KMS-11 (cell line): Measurements from ENCODE around the gene SUCNR1.
"Not testable (repeated sequence)": the region's sequence is repeated elsewhere in the genome, so short reads cannot be mapped to it uniquely, and the experiment has no call there.

Experiments used
- H2AFZ ChIP-seq: fragments of 200-600 bp; sonication (generic); 2 replicates; pipeline ENCODE4 v1.6.1; 2016; ENCODE audit warnings: antibody characterized with exemption, mixed run types, low read depth
- H3K27ac ChIP-seq: fragments of 200-600 bp; sonication (generic); 2 replicates; pipeline ENCODE4 v1.6.1; 2016; ENCODE audit warnings: mild to moderate bottlenecking, mixed run types
- H3K27me3 ChIP-seq: fragments of 200-600 bp; sonication (generic); 2 replicates; pipeline ENCODE4 v1.6.1; 2017; ENCODE audit warnings: mild to moderate bottlenecking, low read depth, mixed run types, moderate library complexity; ENCODE audit not compliant: insufficient read depth
- H3K36me3 ChIP-seq: fragments of 200-600 bp; sonication (generic); 2 replicates; pipeline ENCODE4 v1.6.1; 2017; ENCODE audit warnings: mild to moderate bottlenecking, mixed run types; ENCODE audit not compliant: insufficient read depth
- H3K4me1 ChIP-seq: fragments of 200-600 bp; sonication (generic); 2 replicates; pipeline ENCODE4 v1.6.1; 2016; ENCODE audit warnings: mild to moderate bottlenecking, low read depth, mixed run types; ENCODE audit not compliant: poor library complexity, severe bottlenecking
- H3K4me2 ChIP-seq: fragments of 200-600 bp; sonication (generic); 2 replicates; pipeline ENCODE4 v1.7.0; 2016; ENCODE audit warnings: mild to moderate bottlenecking, mixed run types
- H3K4me3 ChIP-seq: fragments of 200-600 bp; sonication (generic); IDR thresholded peaks from 2 replicates; pipeline ENCODE4 v1.6.1; 2017; ENCODE audit warnings: low read depth, low read length, mixed read lengths; ENCODE audit not compliant: insufficient read depth
- H3K79me2 ChIP-seq: fragments of 200-600 bp; sonication (generic); 2 replicates; pipeline ENCODE4 v1.6.1; 2016; ENCODE audit warnings: low read depth, mixed run types; ENCODE audit not compliant: insufficient read depth
- H3K9ac ChIP-seq: fragments of 200-600 bp; sonication (generic); 2 replicates; pipeline ENCODE4 v1.6.1; 2016; ENCODE audit warnings: mild to moderate bottlenecking, mixed run types
- H4K20me1 ChIP-seq: fragments of 200-600 bp; sonication (generic); 2 replicates; pipeline ENCODE4 v1.6.1; 2016; ENCODE audit warnings: mild to moderate bottlenecking, mixed run types; ENCODE audit not compliant: insufficient read depth
- TF ChIP-seq, protein P1 (sequence below): fragments of 200-600 bp; sonication (generic); conservative IDR thresholded peaks from 2 replicates; pipeline ENCODE4 v1.6.1; 2017; ENCODE audit warnings: low read depth, mild to moderate bottlenecking, antibody characterized with exemption, low read length, moderate library complexity, mixed read lengths

Gene SUCNR1

GRCh38 chr3:151896246-151897012 lies 23.0 kb downstream of the SUCNR1 start:
- Histone ChIP-seq H3K4me3 (no peak overlapping the region), H3K27me3 (no peaks in the 10 kb centered on the region), H3K4me1 (peaks cover 5% of the 10 kb centered on the region), H3K27ac (no peak overlapping the region), H3K4me2 (no peak overlapping the region), H3K9ac (no peak overlapping the region), H3K36me3 (no peaks in the 10 kb centered on the region), H4K20me1 (no peaks in the 10 kb centered on the region), H3K79me2 (no peaks in the 10 kb centered on the region), H2AFZ (no peak overlapping the region)
- TF ChIP-seq, protein P1, sequence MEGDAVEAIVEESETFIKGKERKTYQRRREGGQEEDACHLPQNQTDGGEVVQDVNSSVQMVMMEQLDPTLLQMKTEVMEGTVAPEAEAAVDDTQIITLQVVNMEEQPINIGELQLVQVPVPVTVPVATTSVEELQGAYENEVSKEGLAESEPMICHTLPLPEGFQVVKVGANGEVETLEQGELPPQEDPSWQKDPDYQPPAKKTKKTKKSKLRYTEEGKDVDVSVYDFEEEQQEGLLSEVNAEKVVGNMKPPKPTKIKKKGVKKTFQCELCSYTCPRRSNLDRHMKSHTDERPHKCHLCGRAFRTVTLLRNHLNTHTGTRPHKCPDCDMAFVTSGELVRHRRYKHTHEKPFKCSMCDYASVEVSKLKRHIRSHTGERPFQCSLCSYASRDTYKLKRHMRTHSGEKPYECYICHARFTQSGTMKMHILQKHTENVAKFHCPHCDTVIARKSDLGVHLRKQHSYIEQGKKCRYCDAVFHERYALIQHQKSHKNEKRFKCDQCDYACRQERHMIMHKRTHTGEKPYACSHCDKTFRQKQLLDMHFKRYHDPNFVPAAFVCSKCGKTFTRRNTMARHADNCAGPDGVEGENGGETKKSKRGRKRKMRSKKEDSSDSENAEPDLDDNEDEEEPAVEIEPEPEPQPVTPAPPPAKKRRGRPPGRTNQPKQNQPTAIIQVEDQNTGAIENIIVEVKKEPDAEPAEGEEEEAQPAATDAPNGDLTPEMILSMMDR, result no peak

DNA sequence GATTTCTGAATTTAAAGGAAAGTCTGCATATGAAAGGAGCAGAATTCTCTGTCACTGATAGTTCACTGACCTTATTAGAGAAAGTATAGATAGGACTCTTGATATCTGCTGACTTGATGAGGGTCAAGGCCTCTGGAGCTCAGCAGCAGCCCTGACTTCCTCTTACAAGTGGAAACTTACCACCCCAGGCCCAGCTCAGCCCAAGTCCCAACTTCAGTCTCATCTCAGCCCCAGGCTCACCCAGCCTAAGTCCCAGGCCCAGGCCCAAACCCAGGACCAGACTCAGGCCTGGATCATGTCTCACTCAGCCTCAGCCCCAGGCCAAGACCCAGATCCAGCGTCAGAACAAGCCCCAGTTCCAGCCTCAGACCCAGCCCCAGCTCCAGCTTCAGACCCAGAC lies 24.7 kb downstream of the SUCNR1 start:
- not testable (repeated sequence) for H4K20me1 ChIP-seq, H3K27me3 ChIP-seq, H3K9ac ChIP-seq, H3K4me2 ChIP-seq, H3K79me2 ChIP-seq, H3K4me1 ChIP-seq, H3K36me3 ChIP-seq, H3K4me3 ChIP-seq, H3K27ac ChIP-seq, H2AFZ ChIP-seq

DNA sequence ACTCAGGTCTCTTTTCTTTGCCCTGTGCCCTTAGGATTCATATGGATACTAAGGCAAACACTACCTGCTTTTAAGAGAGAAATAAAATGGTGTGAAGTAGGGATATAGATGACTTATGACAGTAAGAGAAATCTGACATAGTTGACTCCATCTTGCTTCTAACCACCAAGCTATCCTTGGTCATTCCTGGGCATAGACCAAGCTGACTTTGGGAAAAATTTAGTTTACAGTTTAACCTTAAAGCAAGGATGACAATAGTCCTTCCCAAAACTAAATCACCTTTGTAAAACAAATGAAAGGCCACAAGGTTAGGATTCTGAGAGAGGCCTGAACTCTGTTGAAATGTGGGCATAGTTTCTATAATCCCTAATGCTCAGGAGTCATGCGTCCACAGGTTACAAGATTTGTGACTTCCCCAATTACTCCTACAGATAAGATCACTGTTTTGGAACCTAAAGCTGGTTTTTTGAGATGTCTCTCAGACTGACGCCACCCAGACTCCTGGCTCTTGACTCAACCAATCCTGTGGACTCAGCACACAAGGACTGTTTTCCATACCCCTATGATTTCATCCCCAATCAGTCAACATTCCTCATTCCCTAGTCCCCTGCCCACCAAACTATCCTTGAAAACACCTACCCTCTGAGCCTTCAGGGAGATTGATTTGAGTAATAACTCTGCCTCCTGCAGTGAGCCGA lies 25.3 kb downstream of the SUCNR1 start:
- not testable (repeated sequence) for H3K79me2 ChIP-seq, H3K27me3 ChIP-seq, H3K27ac ChIP-seq, H2AFZ ChIP-seq, H4K20me1 ChIP-seq, H3K9ac ChIP-seq, H3K36me3 ChIP-seq, H3K4me2 ChIP-seq, H3K4me3 ChIP-seq
- H3K4me1 ChIP-seq, result peaks cover 14% of the 10 kb centered on the region

- H3K4me1 ChIP-seq, result peaks cover 20% of the 10 kb centered on the region
- H4K20me1 ChIP-seq, result no peaks in the 10 kb centered on the region
- no peak overlapping the region for H3K27ac ChIP-seq
- TF ChIP-seq, protein P1, result no peak
- H3K9ac ChIP-seq, result no peak overlapping the region
- no peaks in the 10 kb centered on the region for H3K27me3 ChIP-seq
- H3K4me2 ChIP-seq, result no peak overlapping the region
- H3K4me3 ChIP-seq, result no peak overlapping the region
- no peak overlapping the region for H2AFZ ChIP-seq
- no peaks in the 10 kb centered on the region for H3K36me3 ChIP-seq
- H3K79me2 ChIP-seq, result no peaks in the 10 kb centered on the region
Observed at GRCh38 chr3:151899996-151900395, 26.6 kb downstream of the SUCNR1 start.

GRCh38 chr3:151900460-151900859 lies 27.0 kb downstream of the SUCNR1 start:
- H3K27me3 ChIP-seq, result no peaks in the 10 kb centered on the region
- H3K4me1 ChIP-seq, result peaks cover 20% of the 10 kb centered on the region
- TF ChIP-seq, protein P1, result no peak
- H3K79me2 ChIP-seq, result no peaks in the 10 kb centered on the region
- H3K9ac ChIP-seq, result no peak overlapping the region
- H4K20me1 ChIP-seq, result no peaks in the 10 kb centered on the region
- H3K4me2 ChIP-seq, result no peak overlapping the region
- H2AFZ ChIP-seq, result no peak overlapping the region
- H3K4me3 ChIP-seq, result no peak overlapping the region
- no peaks in the 10 kb centered on the region for H3K36me3 ChIP-seq
- H3K27ac ChIP-seq, result no peak overlapping the region
